Activated T-cell treated with anti-CD3 and anti-CD28 coated beads, Interleukin-2, amount 50 U/mL, for 24 hours (primary cell): ENCODE results near the gene NPAS2.
A peak's percentile ranks its signal among the peaks of the same experiment; 100 is the strongest.

ENCODE experiments used
- DNase-seq: peaks from one replicate; pipeline ENCODE4 v3.0.0-alpha.2; 2020
- H3K27ac Mint-ChIP-seq: 2 replicates; pipeline ENCODE4 v1.8.0; 2020; ENCODE audit warnings: mild to moderate bottlenecking, mixed read lengths
- H3K27me3 Mint-ChIP-seq: 2 replicates; pipeline ENCODE4 v1.8.0; 2020; ENCODE audit warnings: mixed read lengths
- H3K36me3 Mint-ChIP-seq: 2 replicates; pipeline ENCODE4 v1.8.0; 2020; ENCODE audit warnings: low read depth, mixed read lengths
- H3K4me1 Mint-ChIP-seq: 2 replicates; pipeline ENCODE4 v1.8.0; 2020; ENCODE audit warnings: low read depth, mixed read lengths
- H3K4me3 Mint-ChIP-seq: 2 replicates; pipeline ENCODE4 v1.8.0; 2020; ENCODE audit warnings: mild to moderate bottlenecking, moderate library complexity, mixed read lengths
- H3K9me3 Mint-ChIP-seq: 2 replicates; pipeline ENCODE4 v1.8.0; 2020; ENCODE audit warnings: mixed read lengths

The NPAS2 gene

DNA sequence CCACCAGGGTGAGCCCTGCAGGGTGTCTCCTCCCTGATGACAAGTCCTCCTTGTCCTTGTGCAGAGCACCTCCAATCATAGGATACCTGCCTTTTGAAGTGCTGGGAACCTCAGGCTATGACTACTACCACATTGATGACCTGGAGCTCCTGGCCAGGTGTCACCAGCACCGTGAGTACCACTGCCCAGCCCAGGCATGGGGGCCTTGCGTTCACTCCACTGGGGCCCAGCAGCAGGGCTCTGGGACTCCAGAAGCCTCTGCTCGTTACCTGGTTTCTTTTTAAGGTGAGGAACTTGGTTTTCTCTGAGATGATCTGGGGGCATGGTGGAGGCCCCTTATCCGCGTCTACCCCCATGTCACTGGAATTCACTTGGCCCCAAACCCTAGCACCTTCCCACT is 145.7 kb downstream of the NPAS2 start:
- Mint-ChIP-seq H3K4me1 (peaks cover 9% of the 10 kb centered on the region), H3K4me3 (no peak overlapping the region), H3K27me3 (no peaks in the 10 kb centered on the region), H3K36me3 (peaks cover 6% of the 10 kb centered on the region), H3K27ac (no peak overlapping the region), H3K9me3 (no peaks in the 10 kb centered on the region)
- no peak for DNase-seq

DNA sequence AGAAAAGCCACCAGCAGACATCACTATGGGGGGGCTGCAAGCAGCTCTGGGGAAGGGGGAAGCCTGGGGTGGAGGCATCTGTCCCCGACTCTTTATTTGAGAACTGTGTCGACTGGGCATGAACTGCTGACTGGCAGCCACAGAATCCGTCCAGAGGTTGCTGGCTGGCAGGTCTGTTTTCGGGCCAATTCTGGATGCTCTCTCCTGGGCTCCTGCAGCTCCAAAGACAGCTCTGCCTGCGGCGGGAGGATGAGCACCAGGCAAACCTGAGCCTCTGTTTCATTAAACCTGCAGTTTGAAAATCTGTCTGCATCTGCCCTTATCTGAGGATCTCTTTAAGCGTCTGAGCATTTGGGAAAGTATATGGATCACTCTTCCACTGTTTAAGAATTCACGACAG is 147.8 kb downstream of the NPAS2 start:
- no peaks in the 10 kb centered on the region for H3K27me3 Mint-ChIP-seq
- H3K9me3 Mint-ChIP-seq: no peaks in the 10 kb centered on the region
- no peak for DNase-seq
- H3K4me1 Mint-ChIP-seq: peaks cover 9% of the 10 kb centered on the region
- H3K27ac Mint-ChIP-seq: no peak overlapping the region
- peaks cover 6% of the 10 kb centered on the region for H3K36me3 Mint-ChIP-seq
- H3K4me3 Mint-ChIP-seq: no peak overlapping the region

- Mint-ChIP-seq H3K36me3 (peaks cover 6% of the 10 kb centered on the region), H3K4me1 (peaks cover 9% of the 10 kb centered on the region), H3K9me3 (no peaks in the 10 kb centered on the region), H3K27ac (no peak overlapping the region), H3K27me3 (no peaks in the 10 kb centered on the region), H3K4me3 (no peak overlapping the region)
- DNase-seq: no peak
Measured at GRCh38 chr2:100968146-100969145, 148.5 kb downstream of the NPAS2 start.

DNA sequence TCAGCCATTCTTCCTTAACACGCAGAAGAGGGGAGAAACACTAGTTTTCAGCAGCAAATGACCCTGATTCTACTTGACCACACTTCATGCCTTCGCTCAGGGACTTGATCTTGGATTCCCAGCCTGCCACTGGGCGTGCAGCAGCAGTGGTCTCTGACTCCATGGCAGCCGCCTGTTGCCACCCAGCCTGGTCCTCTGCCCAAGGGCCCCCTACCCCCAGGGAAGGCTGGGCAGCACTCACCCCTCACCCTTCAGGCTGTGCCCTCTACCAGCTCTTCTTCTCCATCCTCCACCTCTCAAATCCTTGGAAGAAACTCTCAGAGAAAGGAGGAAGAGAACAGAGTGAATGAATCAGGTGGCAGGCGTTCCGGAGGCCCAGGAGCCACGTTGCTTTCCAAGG is 150.1 kb downstream of the NPAS2 start:
- Mint-ChIP-seq H3K27ac (no peak overlapping the region), H3K4me1 (no peaks in the 10 kb centered on the region), H3K4me3 (no peak overlapping the region), H3K36me3 (peaks cover 6% of the 10 kb centered on the region), H3K9me3 (no peaks in the 10 kb centered on the region), H3K27me3 (no peaks in the 10 kb centered on the region)
- no peak for DNase-seq

GRCh38 chr2:100971221-100971620 is 151.3 kb downstream of the NPAS2 start:
- Mint-ChIP-seq H3K4me1 (no peaks in the 10 kb centered on the region), H3K36me3 (peaks cover 6% of the 10 kb centered on the region), H3K27ac (no peak overlapping the region), H3K27me3 (no peaks in the 10 kb centered on the region), H3K9me3 (no peaks in the 10 kb centered on the region), H3K4me3 (no peak overlapping the region)
- no peak for DNase-seq

DNA sequence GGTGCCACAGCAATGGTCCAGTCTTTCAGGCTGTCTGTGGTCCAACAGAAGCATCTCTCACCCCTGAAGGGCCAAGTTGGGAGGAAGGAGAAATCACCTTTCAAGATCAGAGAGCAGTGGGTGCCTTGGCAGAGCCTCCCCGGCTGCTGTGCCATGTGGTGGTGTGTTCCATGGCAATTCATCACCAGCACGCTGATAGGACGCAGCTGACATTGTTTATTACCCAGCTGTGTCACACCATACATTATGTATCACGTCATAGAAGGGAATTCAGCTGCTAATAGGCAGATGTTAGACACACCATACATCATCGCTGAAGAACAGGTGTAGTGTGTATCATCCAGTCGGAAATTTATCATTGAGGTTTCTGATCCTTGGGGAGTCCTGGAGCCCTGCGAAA is 152.5 kb downstream of the NPAS2 start:
- no peak overlapping the region for H3K27ac Mint-ChIP-seq
- H3K9me3 Mint-ChIP-seq: no peaks in the 10 kb centered on the region
- H3K36me3 Mint-ChIP-seq: peaks cover 6% of the 10 kb centered on the region
- no peaks in the 10 kb centered on the region for H3K27me3 Mint-ChIP-seq
- no peak overlapping the region for H3K4me3 Mint-ChIP-seq
- no peak for DNase-seq
- H3K4me1 Mint-ChIP-seq: no peaks in the 10 kb centered on the region

- H3K27me3 Mint-ChIP-seq: no peaks in the 10 kb centered on the region
- DNase-seq: no peak
- H3K36me3 Mint-ChIP-seq: no peaks in the 10 kb centered on the region
- H3K9me3 Mint-ChIP-seq: no peaks in the 10 kb centered on the region
- H3K4me3 Mint-ChIP-seq: no peak overlapping the region
- H3K4me1 Mint-ChIP-seq: no peaks in the 10 kb centered on the region
- no peak overlapping the region for H3K27ac Mint-ChIP-seq
Measured at GRCh38 chr2:100974712-100975520, 155.0 kb downstream of the NPAS2 start.

DNA sequence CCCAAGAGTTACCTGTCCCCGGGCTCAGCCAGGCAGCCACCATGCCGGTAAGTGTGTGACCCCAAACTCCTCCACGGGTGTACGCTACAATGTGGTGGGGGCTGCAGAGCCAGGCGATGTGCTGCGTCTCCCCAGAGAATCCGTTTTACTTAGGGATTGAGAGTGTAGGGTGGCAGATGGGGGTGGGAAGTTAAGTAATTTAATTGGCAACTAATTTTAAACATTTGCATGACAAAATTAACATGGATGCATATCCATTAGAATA is 155.5 kb downstream of the NPAS2 start:
- DNase-seq: no peak
- Mint-ChIP-seq H3K9me3 (no peaks in the 10 kb centered on the region), H3K36me3 (no peaks in the 10 kb centered on the region), H3K27me3 (no peaks in the 10 kb centered on the region), H3K27ac (no peak overlapping the region), H3K4me1 (no peaks in the 10 kb centered on the region), H3K4me3 (no peak overlapping the region)

DNA sequence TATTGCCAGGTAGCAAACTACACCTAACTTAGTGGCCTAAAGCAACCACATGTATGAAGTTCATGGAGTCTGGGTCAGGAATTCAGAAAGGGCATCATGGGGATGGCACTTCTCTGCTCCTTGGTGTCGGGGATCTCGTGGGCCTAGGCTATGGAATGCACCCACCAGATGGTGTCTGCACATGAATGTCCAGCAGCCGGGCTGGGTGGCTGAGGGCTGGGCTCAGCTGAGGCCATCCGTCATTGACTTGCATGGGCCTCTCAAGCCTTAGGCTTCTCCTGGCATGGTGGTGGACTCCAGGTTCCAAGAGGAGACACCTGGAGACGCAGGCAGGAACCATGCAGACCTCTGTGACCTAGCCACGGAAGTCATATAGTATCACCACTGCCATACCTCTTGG is 156.1 kb downstream of the NPAS2 start:
- Mint-ChIP-seq H3K27me3 (no peaks in the 10 kb centered on the region), H3K9me3 (no peaks in the 10 kb centered on the region), H3K4me1 (no peaks in the 10 kb centered on the region), H3K27ac (no peak overlapping the region), H3K36me3 (no peaks in the 10 kb centered on the region), H3K4me3 (no peak overlapping the region)
- DNase-seq: no peak

DNA sequence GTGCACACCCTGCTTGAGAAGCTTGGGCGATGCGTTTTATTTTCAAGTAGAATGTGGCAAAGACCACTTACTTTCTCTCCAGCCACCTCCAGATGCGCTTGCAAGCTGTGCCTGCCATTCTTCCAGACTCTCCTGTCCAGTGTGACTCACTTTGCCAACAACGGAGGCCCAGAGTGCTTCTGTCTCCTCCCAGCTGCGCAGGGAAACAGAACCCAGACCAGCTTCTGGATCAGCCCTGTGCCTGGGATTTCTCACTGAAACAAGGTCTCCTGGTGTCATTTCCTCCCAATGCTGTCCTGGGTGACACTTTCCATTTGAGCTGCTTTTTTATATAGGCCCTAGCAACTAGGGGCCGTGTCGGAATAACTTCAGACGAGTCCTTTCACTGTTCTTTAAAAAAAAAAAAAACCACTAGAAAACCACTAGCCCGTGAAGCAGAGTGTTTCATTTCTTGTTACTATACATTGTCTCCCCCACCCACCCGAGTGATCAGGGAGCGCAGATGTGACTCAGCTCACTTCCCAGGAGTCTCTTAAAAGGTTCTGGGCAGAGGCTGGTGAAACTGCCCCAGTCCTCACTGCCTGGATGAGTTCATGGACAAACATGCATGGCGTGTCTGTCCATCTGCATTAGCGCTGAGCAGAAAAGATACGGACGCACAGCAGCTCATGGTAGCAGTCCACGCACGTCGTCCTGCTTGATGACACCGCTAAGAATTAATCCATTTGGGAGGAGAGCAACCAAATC is 156.9 kb downstream of the NPAS2 start:
- Mint-ChIP-seq H3K27me3 (no peaks in the 10 kb centered on the region), H3K4me3 (no peak overlapping the region), H3K36me3 (no peaks in the 10 kb centered on the region), H3K4me1 (no peaks in the 10 kb centered on the region), H3K9me3 (no peaks in the 10 kb centered on the region), H3K27ac (no peak overlapping the region)
- no peak for DNase-seq

DNA sequence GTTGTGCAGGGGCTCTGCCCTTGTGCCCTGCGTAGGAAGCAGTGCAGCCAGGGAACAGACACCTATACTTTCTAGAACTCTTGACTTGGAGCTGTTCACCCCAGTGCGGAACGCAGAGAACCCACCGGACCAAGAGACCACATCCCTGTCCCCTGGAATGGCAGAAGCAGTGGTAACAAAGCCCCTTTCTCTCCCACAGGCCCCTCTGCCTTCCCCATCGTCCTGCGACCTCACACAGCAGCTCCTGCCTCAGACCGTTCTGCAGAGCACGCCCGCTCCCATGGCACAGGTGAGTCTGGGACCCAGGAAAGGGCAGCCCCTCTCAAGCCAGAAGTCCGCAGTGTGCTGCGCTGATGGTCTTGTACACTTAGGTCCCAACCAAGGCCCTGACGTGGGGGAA is 157.6 kb downstream of the NPAS2 start:
- H3K4me1 Mint-ChIP-seq: no peaks in the 10 kb centered on the region
- no peaks in the 10 kb centered on the region for H3K27me3 Mint-ChIP-seq
- H3K4me3 Mint-ChIP-seq: no peak overlapping the region
- peaks cover 5% of the 10 kb centered on the region for H3K36me3 Mint-ChIP-seq
- DNase-seq: no peak
- no peak overlapping the region for H3K27ac Mint-ChIP-seq
- H3K9me3 Mint-ChIP-seq: no peaks in the 10 kb centered on the region

GRCh38 chr2:100978582-100979191 is 158.7 kb downstream of the NPAS2 start:
- H3K27ac Mint-ChIP-seq: peak overlapping the region; percentile 19
- H3K4me1 Mint-ChIP-seq: no peaks in the 10 kb centered on the region
- no peak overlapping the region for H3K4me3 Mint-ChIP-seq
- no peak for DNase-seq
- no peaks in the 10 kb centered on the region for H3K27me3 Mint-ChIP-seq
- no peaks in the 10 kb centered on the region for H3K9me3 Mint-ChIP-seq
- H3K36me3 Mint-ChIP-seq: peaks cover 6% of the 10 kb centered on the region

GRCh38 chr2:100980046-100980445 is 160.1 kb downstream of the NPAS2 start:
- Mint-ChIP-seq H3K4me1 (peaks cover 2% of the 10 kb centered on the region), H3K4me3 (no peak overlapping the region), H3K36me3 (peaks cover 8% of the 10 kb centered on the region), H3K9me3 (no peaks in the 10 kb centered on the region), H3K27me3 (peaks cover 2% of the 10 kb centered on the region), H3K27ac (no peak overlapping the region)
- DNase-seq: no peak

DNA sequence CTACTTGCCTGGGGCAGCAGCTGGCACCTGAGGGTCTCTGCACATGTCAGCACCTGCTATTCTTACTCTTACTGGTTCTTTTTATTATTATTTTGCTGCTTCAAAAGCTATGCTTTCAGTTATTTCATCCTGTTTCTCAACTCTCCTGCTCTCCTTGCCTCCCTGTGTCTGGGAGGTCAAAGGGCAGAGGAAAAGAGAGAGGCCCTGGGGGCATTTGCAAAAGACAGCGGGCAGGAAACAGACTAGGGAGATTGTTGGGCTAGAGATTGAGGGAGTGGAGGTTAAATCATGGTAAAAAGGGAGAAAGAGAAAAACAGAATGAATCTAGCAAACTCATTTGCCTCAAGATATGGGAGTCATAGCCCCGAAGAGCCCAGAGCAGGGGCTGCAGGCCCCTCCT is 161.1 kb downstream of the NPAS2 start:
- Mint-ChIP-seq H3K4me3 (no peak overlapping the region), H3K27ac (no peak overlapping the region), H3K4me1 (peaks cover 2% of the 10 kb centered on the region)

More for the DNA sequence above, 161.1 kb downstream of the NPAS2 start:
- H3K27me3 Mint-ChIP-seq: peaks cover 2% of the 10 kb centered on the region
- DNase-seq: no peak
- H3K36me3 Mint-ChIP-seq: peaks cover 8% of the 10 kb centered on the region
- no peaks in the 10 kb centered on the region for H3K9me3 Mint-ChIP-seq
